Liver (tissue), 3 donors: ENCODE data around the gene MAPRE3.
A peak's percentile ranks its signal among the peaks of the same experiment; 100 is the strongest.

Source experiments
- EGR1 ChIP-seq, 2 donors: IDR thresholded peaks; 2 replicates each; pipeline ENCODE4 v1.6.1; 2016 to 2018; ENCODE audit warnings: antibody characterized with exemption in 2 of 2, low read depth in 2 of 2
- FOXA1 ChIP-seq: IDR thresholded peaks from 2 replicates; pipeline ENCODE4 v1.6.1; 2016; ENCODE audit warnings: antibody characterized with exemption
- RAD21 ChIP-seq, 2 donors: IDR thresholded peaks; 2 replicates each; pipeline ENCODE4 v1.6.1; 2016; ENCODE audit warnings: antibody characterized with exemption in 2 of 2, mild to moderate bottlenecking in 2 of 2
- RXRA ChIP-seq, 2 donors: IDR thresholded peaks; 2 replicates each; pipeline ENCODE4 v1.6.1; 2017 to 2018; ENCODE audit warnings: antibody characterized with exemption in 2 of 2, mild to moderate bottlenecking in 1 of 2
- TF ChIP-seq, protein P1 (sequence below): fragments of 150-350 bp; IDR thresholded peaks from 2 replicates; pipeline ENCODE4 v1.5.1; 2017; ENCODE audit warnings: improper control_type of control experiment, low read depth, low read length; ENCODE audit not compliant: missing input control
- TF ChIP-seq, protein P2 (sequence below): IDR thresholded peaks from 2 replicates; pipeline ENCODE4 v1.6.1; 2016; ENCODE audit warnings: antibody characterized with exemption
- TF ChIP-seq, protein P3 (sequence below): IDR thresholded peaks from 2 replicates; pipeline ENCODE4 v1.6.1; 2016; ENCODE audit warnings: antibody characterized with exemption, mild to moderate bottlenecking
- TF ChIP-seq, protein P4 (sequence below): IDR thresholded peaks from 2 replicates; pipeline ENCODE4 v1.6.1; 2016; ENCODE audit warnings: antibody characterized with exemption
- TF ChIP-seq, protein P5 (sequence below): IDR thresholded peaks from 2 replicates; pipeline ENCODE4 v1.6.1; 2016; ENCODE audit warnings: antibody characterized with exemption
- donor health status: healthy.
- donor health status: healthy.

DNA sequence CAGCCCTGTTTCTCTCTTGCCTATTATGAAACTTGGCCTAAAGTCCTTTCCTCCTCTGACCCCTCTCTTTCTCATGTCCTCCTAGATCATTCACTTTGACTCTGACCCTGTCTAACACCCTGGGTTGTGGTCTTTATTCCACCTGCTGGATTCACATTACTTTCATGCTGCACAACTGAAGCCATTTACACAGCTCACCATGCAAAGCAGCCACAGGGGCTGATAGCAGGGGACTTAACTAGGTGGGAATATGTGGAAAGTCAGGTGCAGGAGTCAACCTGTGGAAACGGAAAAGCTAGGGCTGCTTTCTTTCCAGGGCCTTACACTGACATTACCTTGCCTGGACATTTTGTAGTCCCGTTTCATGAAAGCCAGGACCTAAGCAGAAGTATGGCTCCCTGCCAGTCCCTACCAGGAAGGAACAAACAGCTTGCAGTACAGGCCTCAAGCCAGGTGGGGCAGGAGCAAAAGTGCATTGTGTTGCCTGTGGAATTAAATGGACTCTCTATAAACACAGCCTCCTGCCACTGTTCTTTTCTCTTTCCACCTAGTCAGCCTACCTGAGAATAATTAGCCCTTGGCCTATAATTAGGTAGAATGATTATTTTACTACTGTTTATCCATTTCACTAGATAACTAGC is 11.8 kb downstream of the MAPRE3 start:
- TF ChIP-seq, protein P1, sequence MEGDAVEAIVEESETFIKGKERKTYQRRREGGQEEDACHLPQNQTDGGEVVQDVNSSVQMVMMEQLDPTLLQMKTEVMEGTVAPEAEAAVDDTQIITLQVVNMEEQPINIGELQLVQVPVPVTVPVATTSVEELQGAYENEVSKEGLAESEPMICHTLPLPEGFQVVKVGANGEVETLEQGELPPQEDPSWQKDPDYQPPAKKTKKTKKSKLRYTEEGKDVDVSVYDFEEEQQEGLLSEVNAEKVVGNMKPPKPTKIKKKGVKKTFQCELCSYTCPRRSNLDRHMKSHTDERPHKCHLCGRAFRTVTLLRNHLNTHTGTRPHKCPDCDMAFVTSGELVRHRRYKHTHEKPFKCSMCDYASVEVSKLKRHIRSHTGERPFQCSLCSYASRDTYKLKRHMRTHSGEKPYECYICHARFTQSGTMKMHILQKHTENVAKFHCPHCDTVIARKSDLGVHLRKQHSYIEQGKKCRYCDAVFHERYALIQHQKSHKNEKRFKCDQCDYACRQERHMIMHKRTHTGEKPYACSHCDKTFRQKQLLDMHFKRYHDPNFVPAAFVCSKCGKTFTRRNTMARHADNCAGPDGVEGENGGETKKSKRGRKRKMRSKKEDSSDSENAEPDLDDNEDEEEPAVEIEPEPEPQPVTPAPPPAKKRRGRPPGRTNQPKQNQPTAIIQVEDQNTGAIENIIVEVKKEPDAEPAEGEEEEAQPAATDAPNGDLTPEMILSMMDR = peak; percentile 59
- TF ChIP-seq, protein P2, sequence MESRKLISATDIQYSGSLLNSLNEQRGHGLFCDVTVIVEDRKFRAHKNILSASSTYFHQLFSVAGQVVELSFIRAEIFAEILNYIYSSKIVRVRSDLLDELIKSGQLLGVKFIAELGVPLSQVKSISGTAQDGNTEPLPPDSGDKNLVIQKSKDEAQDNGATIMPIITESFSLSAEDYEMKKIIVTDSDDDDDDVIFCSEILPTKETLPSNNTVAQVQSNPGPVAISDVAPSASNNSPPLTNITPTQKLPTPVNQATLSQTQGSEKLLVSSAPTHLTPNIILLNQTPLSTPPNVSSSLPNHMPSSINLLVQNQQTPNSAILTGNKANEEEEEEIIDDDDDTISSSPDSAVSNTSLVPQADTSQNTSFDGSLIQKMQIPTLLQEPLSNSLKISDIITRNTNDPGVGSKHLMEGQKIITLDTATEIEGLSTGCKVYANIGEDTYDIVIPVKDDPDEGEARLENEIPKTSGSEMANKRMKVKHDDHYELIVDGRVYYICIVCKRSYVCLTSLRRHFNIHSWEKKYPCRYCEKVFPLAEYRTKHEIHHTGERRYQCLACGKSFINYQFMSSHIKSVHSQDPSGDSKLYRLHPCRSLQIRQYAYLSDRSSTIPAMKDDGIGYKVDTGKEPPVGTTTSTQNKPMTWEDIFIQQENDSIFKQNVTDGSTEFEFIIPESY = peak; percentile 36
- TF ChIP-seq, protein P3, sequence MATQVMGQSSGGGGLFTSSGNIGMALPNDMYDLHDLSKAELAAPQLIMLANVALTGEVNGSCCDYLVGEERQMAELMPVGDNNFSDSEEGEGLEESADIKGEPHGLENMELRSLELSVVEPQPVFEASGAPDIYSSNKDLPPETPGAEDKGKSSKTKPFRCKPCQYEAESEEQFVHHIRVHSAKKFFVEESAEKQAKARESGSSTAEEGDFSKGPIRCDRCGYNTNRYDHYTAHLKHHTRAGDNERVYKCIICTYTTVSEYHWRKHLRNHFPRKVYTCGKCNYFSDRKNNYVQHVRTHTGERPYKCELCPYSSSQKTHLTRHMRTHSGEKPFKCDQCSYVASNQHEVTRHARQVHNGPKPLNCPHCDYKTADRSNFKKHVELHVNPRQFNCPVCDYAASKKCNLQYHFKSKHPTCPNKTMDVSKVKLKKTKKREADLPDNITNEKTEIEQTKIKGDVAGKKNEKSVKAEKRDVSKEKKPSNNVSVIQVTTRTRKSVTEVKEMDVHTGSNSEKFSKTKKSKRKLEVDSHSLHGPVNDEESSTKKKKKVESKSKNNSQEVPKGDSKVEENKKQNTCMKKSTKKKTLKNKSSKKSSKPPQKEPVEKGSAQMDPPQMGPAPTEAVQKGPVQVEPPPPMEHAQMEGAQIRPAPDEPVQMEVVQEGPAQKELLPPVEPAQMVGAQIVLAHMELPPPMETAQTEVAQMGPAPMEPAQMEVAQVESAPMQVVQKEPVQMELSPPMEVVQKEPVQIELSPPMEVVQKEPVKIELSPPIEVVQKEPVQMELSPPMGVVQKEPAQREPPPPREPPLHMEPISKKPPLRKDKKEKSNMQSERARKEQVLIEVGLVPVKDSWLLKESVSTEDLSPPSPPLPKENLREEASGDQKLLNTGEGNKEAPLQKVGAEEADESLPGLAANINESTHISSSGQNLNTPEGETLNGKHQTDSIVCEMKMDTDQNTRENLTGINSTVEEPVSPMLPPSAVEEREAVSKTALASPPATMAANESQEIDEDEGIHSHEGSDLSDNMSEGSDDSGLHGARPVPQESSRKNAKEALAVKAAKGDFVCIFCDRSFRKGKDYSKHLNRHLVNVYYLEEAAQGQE = peak; percentile 46
- TF ChIP-seq, protein P4, sequence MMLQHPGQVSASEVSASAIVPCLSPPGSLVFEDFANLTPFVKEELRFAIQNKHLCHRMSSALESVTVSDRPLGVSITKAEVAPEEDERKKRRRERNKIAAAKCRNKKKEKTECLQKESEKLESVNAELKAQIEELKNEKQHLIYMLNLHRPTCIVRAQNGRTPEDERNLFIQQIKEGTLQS = no peak
- TF ChIP-seq RXRA (IDR thresholded peaks at IDR 0.05) (peak; percentile 63 to 88), EGR1 (IDR thresholded peaks at IDR 0.05; ENCODE audit: low read depth in 2 of 2) (peak in 1 of 2 donors; percentile 42), FOXA1 (peak; percentile 48), RAD21 (IDR thresholded peaks at IDR 0.05) (peak; percentile 44 to 76)
- TF ChIP-seq, protein P5, sequence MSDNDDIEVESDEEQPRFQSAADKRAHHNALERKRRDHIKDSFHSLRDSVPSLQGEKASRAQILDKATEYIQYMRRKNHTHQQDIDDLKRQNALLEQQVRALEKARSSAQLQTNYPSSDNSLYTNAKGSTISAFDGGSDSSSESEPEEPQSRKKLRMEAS = peak; percentile 84
